ENCODE results near the gene AMFR. TPM values are rescaled to one million over a fixed set of nuclear protein-coding genes. Genes with fewer than 3 reads are reported as not detected.
A peak's percentile ranks its signal among the peaks of the same experiment; 100 is the strongest.

AMFR gene
- polyA plus RNA-seq, 3 donors, result 28.3 to 68.1 (median 48.9) TPM

DNA sequence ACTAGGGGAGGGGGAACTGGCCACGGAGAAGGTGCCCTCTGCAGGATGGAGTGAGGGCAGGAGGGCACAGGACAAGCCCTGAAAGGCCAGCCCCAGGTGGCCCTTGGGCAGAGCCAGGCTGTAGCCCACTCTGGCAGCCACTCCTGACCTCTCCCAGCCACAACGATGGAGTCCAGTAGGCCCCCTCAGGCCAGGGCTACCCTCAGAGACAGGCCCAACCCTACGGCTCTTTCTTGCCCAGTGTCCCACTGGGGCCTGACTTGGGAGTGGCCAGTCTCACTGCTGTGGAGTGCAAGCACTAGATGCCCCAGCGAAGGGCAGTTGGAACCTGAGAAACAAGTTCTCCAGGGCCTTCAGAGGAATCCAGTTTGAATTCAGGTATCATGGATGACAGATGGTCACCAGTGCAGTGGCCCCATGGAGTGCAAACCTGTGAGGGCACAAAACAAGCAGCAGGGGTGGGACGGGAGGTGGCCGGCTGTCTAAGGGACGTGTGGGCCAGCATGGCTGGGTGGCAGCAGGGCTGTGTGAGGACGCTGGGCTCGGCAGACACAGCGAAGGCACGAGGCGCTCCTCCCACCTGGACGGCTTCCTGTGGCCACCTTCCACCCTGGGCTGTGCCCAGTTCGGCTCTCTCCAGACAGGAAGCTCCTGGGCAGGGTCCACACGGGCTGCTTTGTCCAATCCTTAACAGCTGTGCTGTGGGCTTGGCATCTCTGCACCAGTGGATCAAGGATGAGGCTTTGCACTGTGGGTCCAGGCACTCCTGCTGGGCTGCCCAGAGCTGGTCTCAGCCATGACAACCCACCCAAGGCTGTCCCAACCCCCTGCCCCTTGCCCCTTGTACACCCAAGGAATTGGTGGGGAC, 72.1 kb downstream of the AMFR start:
- H3K4me2 ChIP-seq (replicated peaks; ENCODE audit: extremely low read depth, low read length, poor library complexity, severe bottlenecking), result no peak overlapping the region
- H3K36me3 ChIP-seq (replicated peaks in 1 of 2; ENCODE audit: control insufficient read depth in 1 of 2, insufficient read depth in 2 of 2, low read length in 2 of 2), result no peaks in the 10 kb centered on the region
- intact Hi-C loops (cut with micrococcal nuclease), result no loop called here

DNA sequence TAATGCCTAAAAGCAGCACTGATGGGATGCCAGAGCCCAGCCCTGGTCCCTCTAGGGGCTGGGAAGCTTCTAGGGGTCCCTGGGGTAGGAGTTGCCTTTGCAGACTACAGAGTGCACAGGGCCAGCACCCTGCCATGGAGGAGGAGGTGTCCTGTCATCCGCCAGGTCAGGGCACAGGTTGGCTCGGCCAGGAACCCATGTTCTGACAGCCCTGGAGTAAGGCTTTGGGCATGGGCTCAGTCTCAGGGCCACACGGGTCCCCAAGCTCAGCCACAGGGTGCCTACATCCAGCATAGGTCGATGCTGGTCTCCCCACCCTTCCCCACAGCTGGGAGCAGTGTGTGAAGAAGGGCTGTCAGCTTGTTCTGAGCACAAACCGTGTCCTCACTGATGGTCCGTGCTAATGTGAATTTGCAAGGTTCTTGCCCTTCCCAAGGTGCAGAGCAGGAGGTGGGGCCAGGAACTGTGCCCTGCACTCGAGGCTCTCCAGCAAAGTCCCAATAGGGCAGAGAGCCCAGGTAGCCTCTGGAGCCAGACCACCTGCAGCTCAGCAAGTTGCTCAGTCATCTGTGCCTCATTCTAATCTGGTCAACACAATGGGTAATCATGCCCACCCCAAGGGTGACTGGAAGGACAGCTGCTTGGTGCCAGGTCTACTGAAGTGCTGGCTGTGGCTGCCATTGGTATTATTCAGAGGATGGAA, 72.8 kb downstream of the AMFR start:
- no peaks in the 10 kb centered on the region for H3K36me3 Mint-ChIP-seq
- DNase-seq, result no peak

More for the DNA sequence above, 72.1 kb downstream of the AMFR start:
- H3K4me3 ChIP-seq (replicated peaks in 1 of 3; ENCODE audit: low read depth in 2 of 3, low read length in 3 of 3), result no peak overlapping the region
- no peaks in the 10 kb centered on the region for H3K9me3 ChIP-seq (replicated peaks in 1 of 2; ENCODE audit: control insufficient read depth in 1 of 2, insufficient read depth in 1 of 2, low read length in 2 of 2)
- no peak for DNase-seq
- H3K27ac ChIP-seq (ENCODE audit: low read depth in 1 of 2, low read length in 2 of 2), result no peak overlapping the region
- H3K27me3 ChIP-seq (ENCODE audit: control insufficient read depth in 2 of 2, insufficient read depth in 2 of 2, low read length in 2 of 2), result no peaks in the 10 kb centered on the region
- H3K79me2 ChIP-seq (ENCODE audit: insufficient read depth, low read length), result no peaks in the 10 kb centered on the region
- H3K4me1 Mint-ChIP-seq, result peaks cover 24% of the 10 kb centered on the region
- H3K27ac Mint-ChIP-seq, result peak overlapping the region in 1 of 7 donors; percentile 33
- WGBS (ENCODE audit: insufficient coverage), result 92% methylated on average over 15 of the region's 15 CpGs
- H3K4me3 Mint-ChIP-seq, result no peak overlapping the region
- H3K9ac ChIP-seq (ENCODE audit: insufficient read depth, low read length, poor library complexity, severe bottlenecking), result no peak overlapping the region
- H3K27me3 Mint-ChIP-seq (ENCODE audit: low read depth in 3 of 3), result peaks cover 3 to 10% (median 5%) of the 10 kb centered on the region in 3 donors
- peaks cover 19 to 21% of the 10 kb centered on the region in 2 donors for H3K4me1 ChIP-seq (ENCODE audit: control insufficient read depth in 1 of 2, insufficient read depth in 2 of 2, low read length in 2 of 2)
- no peaks in the 10 kb centered on the region for H4K20me1 ChIP-seq (ENCODE audit: insufficient read depth, low read length)
- H3K36me3 Mint-ChIP-seq, result no peaks in the 10 kb centered on the region
- TF ChIP-seq, protein P1, sequence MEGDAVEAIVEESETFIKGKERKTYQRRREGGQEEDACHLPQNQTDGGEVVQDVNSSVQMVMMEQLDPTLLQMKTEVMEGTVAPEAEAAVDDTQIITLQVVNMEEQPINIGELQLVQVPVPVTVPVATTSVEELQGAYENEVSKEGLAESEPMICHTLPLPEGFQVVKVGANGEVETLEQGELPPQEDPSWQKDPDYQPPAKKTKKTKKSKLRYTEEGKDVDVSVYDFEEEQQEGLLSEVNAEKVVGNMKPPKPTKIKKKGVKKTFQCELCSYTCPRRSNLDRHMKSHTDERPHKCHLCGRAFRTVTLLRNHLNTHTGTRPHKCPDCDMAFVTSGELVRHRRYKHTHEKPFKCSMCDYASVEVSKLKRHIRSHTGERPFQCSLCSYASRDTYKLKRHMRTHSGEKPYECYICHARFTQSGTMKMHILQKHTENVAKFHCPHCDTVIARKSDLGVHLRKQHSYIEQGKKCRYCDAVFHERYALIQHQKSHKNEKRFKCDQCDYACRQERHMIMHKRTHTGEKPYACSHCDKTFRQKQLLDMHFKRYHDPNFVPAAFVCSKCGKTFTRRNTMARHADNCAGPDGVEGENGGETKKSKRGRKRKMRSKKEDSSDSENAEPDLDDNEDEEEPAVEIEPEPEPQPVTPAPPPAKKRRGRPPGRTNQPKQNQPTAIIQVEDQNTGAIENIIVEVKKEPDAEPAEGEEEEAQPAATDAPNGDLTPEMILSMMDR (IDR thresholded peaks at IDR 0.05), result no peak
- H2AFZ ChIP-seq (ENCODE audit: insufficient read depth, low read depth, low read length, poor library complexity, severe bottlenecking), result no peak overlapping the region
- H3K9me3 Mint-ChIP-seq, result no peaks in the 10 kb centered on the region

More for the DNA sequence above, 72.8 kb downstream of the AMFR start:
- TF ChIP-seq, protein P1 (IDR thresholded peaks at IDR 0.05), result no peak
- Mint-ChIP-seq H3K27me3 (ENCODE audit: low read depth in 3 of 3) (peaks cover 3 to 10% (median 5%) of the 10 kb centered on the region in 3 donors), H3K9me3 (no peaks in the 10 kb centered on the region), H3K4me3 (no peak overlapping the region), H3K27ac (peak overlapping the region in 1 of 7 donors; percentile 50), H3K4me1 (peaks cover 16% of the 10 kb centered on the region)
- H4K20me1 ChIP-seq (ENCODE audit: insufficient read depth, low read length), result no peaks in the 10 kb centered on the region
- H3K4me2 ChIP-seq (replicated peaks; ENCODE audit: extremely low read depth, low read length, poor library complexity, severe bottlenecking), result no peak overlapping the region
- no peak overlapping the region for H3K4me3 ChIP-seq (replicated peaks in 1 of 3; ENCODE audit: low read depth in 2 of 3, low read length in 3 of 3)
- H3K4me1 ChIP-seq (ENCODE audit: control insufficient read depth in 1 of 2, insufficient read depth in 2 of 2, low read length in 2 of 2), result peaks cover 11 to 13% of the 10 kb centered on the region in 2 donors
- no peak overlapping the region for H3K27ac ChIP-seq (ENCODE audit: low read depth in 1 of 2, low read length in 2 of 2)
- no peaks in the 10 kb centered on the region for H3K27me3 ChIP-seq (ENCODE audit: control insufficient read depth in 2 of 2, insufficient read depth in 2 of 2, low read length in 2 of 2)
- no peaks in the 10 kb centered on the region for H3K9me3 ChIP-seq (replicated peaks in 1 of 2; ENCODE audit: control insufficient read depth in 1 of 2, insufficient read depth in 1 of 2, low read length in 2 of 2)
- no peak overlapping the region for H3K9ac ChIP-seq (ENCODE audit: insufficient read depth, low read length, poor library complexity, severe bottlenecking)
- no peaks in the 10 kb centered on the region for H3K79me2 ChIP-seq (ENCODE audit: insufficient read depth, low read length)
- no peak overlapping the region for H2AFZ ChIP-seq (ENCODE audit: insufficient read depth, low read depth, low read length, poor library complexity, severe bottlenecking)
- WGBS (ENCODE audit: insufficient coverage), result 92% methylated on average over 5 of the region's 7 CpGs
- H3K36me3 ChIP-seq (replicated peaks in 1 of 2; ENCODE audit: control insufficient read depth in 1 of 2, insufficient read depth in 2 of 2, low read length in 2 of 2), result no peaks in the 10 kb centered on the region
- intact Hi-C loops (cut with micrococcal nuclease), result no loop called here
